SU-DHL-6 (cell line): ENCODE results near the gene SPRR5.

ENCODE experiments used
- H2AFZ ChIP-seq: fragments of 200-600 bp; sonication (generic); 2 replicates; pipeline ENCODE4 v1.6.1; 2014; ENCODE audit warnings: low read depth, mild to moderate bottlenecking, moderate library complexity, mixed read lengths, antibody characterized with exemption, low read length; ENCODE audit not compliant: severe bottlenecking
- H3F3A ChIP-seq: fragments of 200-600 bp; shearing (Covaris generic); 2 replicates; pipeline ENCODE4 v1.6.0; 2016; ENCODE audit warnings: antibody characterized with exemption, mild to moderate bottlenecking; ENCODE audit not compliant: insufficient read depth
- H3K27ac ChIP-seq: fragments of 200-600 bp; sonication (generic); 2 replicates; pipeline ENCODE4 v1.5.1; 2016; ENCODE audit warnings: low read depth, mild to moderate bottlenecking, low read length, moderate library complexity, mixed read lengths
- H3K27me3 ChIP-seq: fragments of 200-600 bp; sonication (generic), shearing (Covaris generic); 2 replicates; pipeline ENCODE4 v1.6.0; 2014; ENCODE audit warnings: mild to moderate bottlenecking, low read length
- H3K36me3 ChIP-seq: fragments of 200-600 bp; sonication (generic); 2 replicates; pipeline ENCODE4 v1.6.1; 2014; ENCODE audit warnings: mild to moderate bottlenecking, low read length, mixed read lengths
- H3K4me2 ChIP-seq: fragments of 300-600, 200-600 bp; shearing (Covaris generic), sonication (generic); 2 replicates; pipeline ENCODE4 v1.6.0; 2014; ENCODE audit warnings: low read length, low read depth, mild to moderate bottlenecking; ENCODE audit not compliant: poor library complexity, severe bottlenecking
- H3K4me3 ChIP-seq: fragments of 200-600 bp; sonication (generic); 2 replicates; pipeline ENCODE4 v1.5.1; 2014; ENCODE audit warnings: antibody characterized with exemption, low read length, mild to moderate bottlenecking, mixed read lengths; ENCODE audit not compliant: insufficient read depth, poor library complexity, severe bottlenecking
- H3K79me2 ChIP-seq: fragments of 200-600 bp; sonication (generic); 2 replicates; pipeline ENCODE4 v1.6.1; 2014; ENCODE audit warnings: mild to moderate bottlenecking, low read length, moderate library complexity; ENCODE audit not compliant: insufficient read depth
- H3K9ac ChIP-seq: fragments of 200-600 bp; sonication (generic); 2 replicates; pipeline ENCODE4 v1.7.0; 2014; ENCODE audit warnings: mild to moderate bottlenecking, low read length
- H3K9me2 ChIP-seq: fragments of 200-600 bp; sonication (generic); replicated peaks from 2 replicates; pipeline ENCODE4 v1.6.1; 2014; ENCODE audit warnings: low read length; ENCODE audit not compliant: insufficient read depth
- H3K9me3 ChIP-seq: fragments of 200-600 bp; sonication (generic); 2 replicates; pipeline ENCODE4 v1.6.1; 2014; ENCODE audit warnings: low read length, mixed read lengths; ENCODE audit not compliant: insufficient read depth
- H4K20me1 ChIP-seq: fragments of 200-600 bp; sonication (generic); 2 replicates; pipeline ENCODE4 v1.6.1; 2014; ENCODE audit warnings: low read depth, mild to moderate bottlenecking, antibody characterized with exemption, low read length, moderate library complexity, mixed read lengths
- CTCF ChIP-seq: fragments of 200-600 bp; sonication (generic); IDR thresholded peaks from one replicate; pipeline ENCODE4 v1.5.1; 2017; ENCODE audit warnings: antibody characterized with exemption, mild to moderate bottlenecking, low read length, moderate library complexity; ENCODE audit not compliant: insufficient read depth, poor library complexity, severe bottlenecking
- EZH2phosphoT487 ChIP-seq: fragments of 200-600 bp; sonication (generic), shearing (Covaris generic); conservative IDR thresholded peaks from 2 replicates; pipeline ENCODE4 v1.6.1; 2018; ENCODE audit warnings: mild to moderate bottlenecking, antibody characterized with exemption, low read length, moderate library complexity, mixed read lengths

The SPRR5 gene

GRCh38 chr1:152964536-152964935 is 17.5 kb downstream of the SPRR5 start:
- no peaks in the 10 kb centered on the region for H3F3A ChIP-seq
- no peak overlapping the region for H3K4me2 ChIP-seq
- no peaks in the 10 kb centered on the region for H3K79me2 ChIP-seq
- H3K36me3 ChIP-seq: no peaks in the 10 kb centered on the region
- no peak overlapping the region for H3K4me3 ChIP-seq
- H2AFZ ChIP-seq: no peak overlapping the region
- TF ChIP-seq EZH2phosphoT487 (no peak), CTCF (no peak)
- no peak overlapping the region for H3K27ac ChIP-seq
- H3K9ac ChIP-seq: no peak overlapping the region
- no peaks in the 10 kb centered on the region for H3K27me3 ChIP-seq
- no peaks in the 10 kb centered on the region for H3K9me3 ChIP-seq
- no peaks in the 10 kb centered on the region for H3K9me2 ChIP-seq
- H4K20me1 ChIP-seq: no peaks in the 10 kb centered on the region

- Histone ChIP-seq H3K9me3 (no peaks in the 10 kb centered on the region), H3K79me2 (no peaks in the 10 kb centered on the region), H2AFZ (no peak overlapping the region), H3K27ac (no peak overlapping the region), H3K36me3 (no peaks in the 10 kb centered on the region), H3F3A (no peaks in the 10 kb centered on the region), H3K27me3 (no peaks in the 10 kb centered on the region), H4K20me1 (no peaks in the 10 kb centered on the region), H3K9me2 (no peaks in the 10 kb centered on the region), H3K9ac (no peak overlapping the region), H3K4me2 (no peak overlapping the region), H3K4me3 (no peak overlapping the region)
- TF ChIP-seq CTCF: no peak
- TF ChIP-seq EZH2phosphoT487: no peak
Measured at GRCh38 chr1:152965853-152966252, 18.8 kb downstream of the SPRR5 start.

- no peaks in the 10 kb centered on the region for H3K79me2 ChIP-seq
- TF ChIP-seq CTCF (no peak), EZH2phosphoT487 (no peak)
- H4K20me1 ChIP-seq: no peaks in the 10 kb centered on the region
- H3K4me2 ChIP-seq: no peak overlapping the region
- no peak overlapping the region for H3K9ac ChIP-seq
- H2AFZ ChIP-seq: no peak overlapping the region
- no peak overlapping the region for H3K27ac ChIP-seq
- no peak overlapping the region for H3K4me3 ChIP-seq
- no peaks in the 10 kb centered on the region for H3K36me3 ChIP-seq
- no peaks in the 10 kb centered on the region for H3K27me3 ChIP-seq
- no peaks in the 10 kb centered on the region for H3K9me2 ChIP-seq
- no peaks in the 10 kb centered on the region for H3K9me3 ChIP-seq
- no peaks in the 10 kb centered on the region for H3F3A ChIP-seq
Measured at GRCh38 chr1:152967201-152967600, 20.2 kb downstream of the SPRR5 start.
